HepG2 (cell line): ENCODE data around the gene COG1. TPM values are rescaled to one million over a fixed set of nuclear protein-coding genes. Genes with fewer than 3 reads are reported as not detected.

ENCODE experiments used
- ATF1 ChIP-seq: IDR thresholded peaks from 2 replicates; pipeline ENCODE4 v1.6.1; 2016; ENCODE audit warnings: mild to moderate bottlenecking, control low read depth
- HES4 ChIP-seq: sonication (generic); formaldehyde crosslinking; IDR thresholded peaks from 2 replicates; pipeline ENCODE4 v1.9.0; 2021; ENCODE audit warnings: mild to moderate bottlenecking, missing genetic modification reagents, borderline replicate concordance
- HNF4A ChIP-seq: sonication (generic); formaldehyde crosslinking; IDR thresholded peaks from 2 replicates; pipeline ENCODE4 v1.4.0; 2020; ENCODE audit warnings: missing genetic modification reagents
- IRX3 ChIP-seq: sonication (generic); formaldehyde crosslinking; IDR thresholded peaks from 2 replicates; pipeline ENCODE4 v1.8.1; 2023; ENCODE audit warnings: mild to moderate bottlenecking, low read depth, missing genetic modification reagents, borderline replicate concordance
- MAF1 ChIP-seq: sonication (generic); formaldehyde crosslinking; IDR thresholded peaks from 2 replicates; pipeline ENCODE4 v1.5.0; 2020; ENCODE audit warnings: missing genetic modification reagents, borderline replicate concordance
- MAX ChIP-seq: IDR thresholded peaks from 2 replicates; pipeline ENCODE4 v1.6.1; 2012; ENCODE audit warnings: inconsistent platforms
- NFIB ChIP-seq: sonication (generic); formaldehyde crosslinking; IDR thresholded peaks from 2 replicates; pipeline ENCODE4 v1.9.0; 2021; ENCODE audit warnings: missing genetic modification reagents, mild to moderate bottlenecking, borderline replicate concordance
- PAXIP1 ChIP-seq: sonication (generic); formaldehyde crosslinking; conservative IDR thresholded peaks from 2 replicates; pipeline ENCODE4 v1.4.0; 2020; ENCODE audit warnings: mild to moderate bottlenecking, missing genetic modification reagents, moderate library complexity
- PITX1 ChIP-seq: sonication (generic); formaldehyde crosslinking; IDR thresholded peaks from 2 replicates; pipeline ENCODE4 v1.5.1; 2020; ENCODE audit warnings: mild to moderate bottlenecking, missing genetic modification reagents
- RNF2 ChIP-seq: fragments of 450-650 bp; conservative IDR thresholded peaks from 2 replicates; pipeline ENCODE4 v1.6.1; 2016; ENCODE audit warnings: low read depth
- SIN3B ChIP-seq: fragments of 150-350 bp; IDR thresholded peaks from 2 replicates; pipeline ENCODE4 v1.6.1; 2014; ENCODE audit warnings: low read length
- SKI ChIP-seq: fragments of 450-650 bp; IDR thresholded peaks from one replicate; pipeline ENCODE4 v1.6.1; 2018; ENCODE audit warnings: mild to moderate bottlenecking; ENCODE audit not compliant: partially characterized antibody
- SOX5 ChIP-seq: IDR thresholded peaks from 2 replicates; pipeline ENCODE4 v1.6.1; 2016; ENCODE audit warnings: borderline replicate concordance
- ZBTB26 ChIP-seq: IDR thresholded peaks from 2 replicates; pipeline ENCODE4 v1.6.1; 2016; ENCODE audit warnings: missing compliant biosample characterization, missing genetic modification reagents, borderline replicate concordance
- ZBTB7A ChIP-seq: sonication (generic); formaldehyde crosslinking; IDR thresholded peaks from 2 replicates; pipeline ENCODE4 v1.8.0; 2022; ENCODE audit warnings: mild to moderate bottlenecking, missing genetic modification reagents
- ZBTB8A ChIP-seq: sonication (generic); formaldehyde crosslinking; IDR thresholded peaks from 2 replicates; pipeline ENCODE4 v1.4.0; 2020; ENCODE audit warnings: mild to moderate bottlenecking, low read depth, missing genetic modification reagents, borderline replicate concordance
- ZKSCAN1 ChIP-seq: fragments of 150-350 bp; IDR thresholded peaks from 2 replicates; pipeline ENCODE4 v1.6.1; 2014; ENCODE audit warnings: low read length
- ZNF280B ChIP-seq: sonication (generic); formaldehyde crosslinking; IDR thresholded peaks from 2 replicates; pipeline ENCODE4 v1.5.0; 2020; ENCODE audit warnings: missing genetic modification reagents, mild to moderate bottlenecking, borderline replicate concordance
- ZNF280D ChIP-seq: sonication (generic); formaldehyde crosslinking; IDR thresholded peaks from 2 replicates; pipeline ENCODE4 v1.5.1; 2020; ENCODE audit warnings: mild to moderate bottlenecking, missing genetic modification reagents
- ZNF7 ChIP-seq: IDR thresholded peaks from 2 replicates; pipeline ENCODE4 v1.6.1; 2016; ENCODE audit warnings: missing biosample characterization, missing genetic modification reagents
- polyA plus RNA-seq, 8 experiments: library from polyadenylated mRNA; depleted of rRNA in 3 of 8; stranded (reverse) in 7 of 8; unstranded in 1 of 8; fragments of >200 nt; fragmentation: Illumina TruSeq in 4 of 8; extraction: Trizol in 4 of 8; gene quantifications; 2 replicates each; pipeline versions ENCODE4 v1.2.1 to v1.2.3, GENCODE V29; 2011 to 2016; ENCODE audit warnings: low read depth in 4 of 8, missing spikeins in 1 of 8, mixed read lengths in 1 of 8; ENCODE audit not compliant: insufficient read depth in 1 of 8
- total RNA-seq, 5 experiments: library from RNA; depleted of rRNA; stranded (reverse); fragments of >200 nt; fragmentation: Illumina TruSeq; extraction: Trizol; gene quantifications; 2 replicates each; pipeline ENCODE4 v1.2.3, GENCODE V29; 2016; ENCODE audit warnings: low read depth in 1 of 5

COG1 gene
- total and polyA plus RNA-seq, 2 of the 13 experiments (the other 11 are each of a cell fraction or from before 2014, with no cell fraction given) = 36.6 to 39.7 TPM

- 0 out of 2 replicates have a peak, but pooled peaks have one; percentile 14 for TF ChIP-seq ZKSCAN1
- no peak for TF ChIP-seq ZNF7
- no peak; the same call in 1 of the 2 replicates for TF ChIP-seq ZBTB7A
- TF ChIP-seq RNF2 = no peak
- TF ChIP-seq PITX1 (CRISPR knock-in tag) = no peak
- TF ChIP-seq ZBTB8A (CRISPR knock-in tag) = no peak
- peak; percentile 41; the same call in 1 of the 2 replicates for TF ChIP-seq PAXIP1 (CRISPR knock-in tag)
- no peak for TF ChIP-seq MAF1 (CRISPR knock-in tag)
- peak; percentile 68 for TF ChIP-seq MAX
- TF ChIP-seq ATF1 (CRISPR knock-in tag) = no peak
- no peak; the same call in 1 of the 2 replicates for TF ChIP-seq ZNF280D (CRISPR knock-in tag)
- no peak for TF ChIP-seq SKI
- peak; percentile 97 for TF ChIP-seq HES4 (CRISPR knock-in tag)
- TF ChIP-seq ZBTB26 = peak; percentile 31
- TF ChIP-seq SOX5 (CRISPR knock-in tag) = peak; percentile 25; the same call in 1 of the 2 replicates
- no peak for TF ChIP-seq SIN3B
- TF ChIP-seq IRX3 (CRISPR knock-in tag) = no peak
- no peak for TF ChIP-seq NFIB (CRISPR knock-in tag)
- peak; percentile 32 for TF ChIP-seq ZNF280B (CRISPR knock-in tag)
- TF ChIP-seq HNF4A (CRISPR knock-in tag) = no peak
Observed at GRCh38 chr17:73192894-73193701, at the start of gene COG1 (continued).
